PFSK-1 (cell line): Measurements from ENCODE around the gene CNTN4.

Experiments used
- FOXP2 ChIP-seq: optimal IDR thresholded peaks from 2 replicates; pipeline ENCODE3; 2011; ENCODE audit warnings: borderline replicate concordance, control low read depth, inconsistent platforms; ENCODE audit not compliant: insufficient read depth; ENCODE audit errors: extremely low read length, extremely low read depth
- POLR2AphosphoS5 ChIP-seq: IDR thresholded peaks from 2 replicates; pipeline ENCODE4 v1.6.1; 2012; ENCODE audit warnings: low read depth, mild to moderate bottlenecking, control low read depth, low read length, moderate library complexity
- SIN3A ChIP-seq: IDR thresholded peaks from 2 replicates; pipeline ENCODE4 v1.6.1; 2012; ENCODE audit warnings: mild to moderate bottlenecking, low read length, moderate library complexity, borderline replicate concordance; ENCODE audit not compliant: insufficient read depth
- TAF1 ChIP-seq: IDR thresholded peaks from 2 replicates; pipeline ENCODE4 v1.6.1; 2012; ENCODE audit warnings: low read length, control low read depth, borderline replicate concordance; ENCODE audit not compliant: insufficient read depth
- TF ChIP-seq, protein P1 (sequence below), 2 experiments: IDR thresholded peaks; 2 replicates each; pipeline versions ENCODE4 v1.6.1 to v1.8.0; 2011 to 2012; ENCODE audit warnings: low read depth in 2 of 2, low read length in 2 of 2, control low read depth in 1 of 2, inconsistent platforms in 1 of 2, mild to moderate bottlenecking in 1 of 2, moderate library complexity in 1 of 2; ENCODE audit not compliant: insufficient read depth in 1 of 2

DNA sequence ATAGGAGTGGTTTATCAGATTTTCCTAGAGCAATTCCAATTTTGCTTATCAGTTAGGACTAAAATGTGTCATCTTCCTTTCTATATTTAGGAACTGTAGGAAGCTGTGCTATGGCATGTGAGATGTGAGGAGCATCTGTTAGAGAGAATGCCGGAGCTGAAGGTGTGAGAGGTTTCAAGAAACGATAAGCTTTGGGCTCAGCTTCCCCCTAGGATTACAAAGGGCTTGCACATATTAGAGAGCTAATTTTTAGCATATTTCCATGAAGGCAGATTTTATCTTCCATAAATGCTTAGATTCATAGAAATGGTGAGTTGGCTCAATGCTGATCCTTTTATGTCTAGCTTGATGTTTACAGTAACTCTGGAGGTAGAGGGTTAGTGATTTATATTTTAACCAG is 120.2 kb downstream of the CNTN4 start:
- TF ChIP-seq POLR2AphosphoS5 (no peak), TAF1 (no peak), SIN3A (no peak), FOXP2 (no peak)
- TF ChIP-seq, protein P1, sequence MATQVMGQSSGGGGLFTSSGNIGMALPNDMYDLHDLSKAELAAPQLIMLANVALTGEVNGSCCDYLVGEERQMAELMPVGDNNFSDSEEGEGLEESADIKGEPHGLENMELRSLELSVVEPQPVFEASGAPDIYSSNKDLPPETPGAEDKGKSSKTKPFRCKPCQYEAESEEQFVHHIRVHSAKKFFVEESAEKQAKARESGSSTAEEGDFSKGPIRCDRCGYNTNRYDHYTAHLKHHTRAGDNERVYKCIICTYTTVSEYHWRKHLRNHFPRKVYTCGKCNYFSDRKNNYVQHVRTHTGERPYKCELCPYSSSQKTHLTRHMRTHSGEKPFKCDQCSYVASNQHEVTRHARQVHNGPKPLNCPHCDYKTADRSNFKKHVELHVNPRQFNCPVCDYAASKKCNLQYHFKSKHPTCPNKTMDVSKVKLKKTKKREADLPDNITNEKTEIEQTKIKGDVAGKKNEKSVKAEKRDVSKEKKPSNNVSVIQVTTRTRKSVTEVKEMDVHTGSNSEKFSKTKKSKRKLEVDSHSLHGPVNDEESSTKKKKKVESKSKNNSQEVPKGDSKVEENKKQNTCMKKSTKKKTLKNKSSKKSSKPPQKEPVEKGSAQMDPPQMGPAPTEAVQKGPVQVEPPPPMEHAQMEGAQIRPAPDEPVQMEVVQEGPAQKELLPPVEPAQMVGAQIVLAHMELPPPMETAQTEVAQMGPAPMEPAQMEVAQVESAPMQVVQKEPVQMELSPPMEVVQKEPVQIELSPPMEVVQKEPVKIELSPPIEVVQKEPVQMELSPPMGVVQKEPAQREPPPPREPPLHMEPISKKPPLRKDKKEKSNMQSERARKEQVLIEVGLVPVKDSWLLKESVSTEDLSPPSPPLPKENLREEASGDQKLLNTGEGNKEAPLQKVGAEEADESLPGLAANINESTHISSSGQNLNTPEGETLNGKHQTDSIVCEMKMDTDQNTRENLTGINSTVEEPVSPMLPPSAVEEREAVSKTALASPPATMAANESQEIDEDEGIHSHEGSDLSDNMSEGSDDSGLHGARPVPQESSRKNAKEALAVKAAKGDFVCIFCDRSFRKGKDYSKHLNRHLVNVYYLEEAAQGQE (IDR thresholded peaks at IDR 0.05; ENCODE audit: insufficient read depth in 1 of 2, low read depth in 2 of 2, low read length in 2 of 2) = no peak
